MCF 10A (cell line): ENCODE data around the gene CCDC30. TPM values are rescaled to one million over a fixed set of nuclear protein-coding genes. Genes with fewer than 3 reads are reported as not detected.

Experiments used
- BruUV-seq: library from RNA; stranded (reverse); fragments of 400-500 nt; replicated peaks from 2 replicates; lab custom pipeline; 2021; lab: Mats Ljungman, UMichigan
- CTCF ChIA-PET: fragments of 300-600 bp; sonication (Branson Sonifier 250); formaldehyde crosslinking; extraction: SDS; loops from one replicate; lab custom pipeline; 2021; ENCODE audit warnings: antibody characterized with exemption, inconsistent platforms; lab: Yijun Ruan, JAX
- POLR2A ChIA-PET: fragments of 300-600, 350-650 bp; sonication (Branson Sonifier 250); formaldehyde crosslinking; extraction: SDS; loops from one replicate; lab custom pipeline; 2020; ENCODE audit warnings: antibody characterized with exemption, inconsistent platforms; lab: Yijun Ruan, JAX
- DNase-seq: peaks from one replicate; pipeline ENCODE4 v3.0.0-alpha.2; 2018; ENCODE audit not compliant: unreplicated experiment
- H3K27ac Mint-ChIP-seq: one replicate; pipeline ENCODE4 v1.8.0; 2022; ENCODE audit warnings: mild to moderate bottlenecking, low read depth, mixed read lengths; ENCODE audit not compliant: unreplicated experiment
- H3K27me3 Mint-ChIP-seq: one replicate; pipeline ENCODE4 v1.8.0; 2022; ENCODE audit warnings: mixed read lengths; ENCODE audit not compliant: insufficient read depth, unreplicated experiment
- H3K36me3 Mint-ChIP-seq: one replicate; pipeline ENCODE4 v1.8.0; 2022; ENCODE audit warnings: mild to moderate bottlenecking, moderate library complexity, mixed read lengths; ENCODE audit not compliant: insufficient read depth, unreplicated experiment
- H3K4me1 Mint-ChIP-seq: one replicate; pipeline ENCODE4 v1.8.0; 2022; ENCODE audit warnings: mixed read lengths; ENCODE audit not compliant: insufficient read depth, unreplicated experiment
- H3K4me3 Mint-ChIP-seq: one replicate; pipeline ENCODE4 v1.8.0; 2022; ENCODE audit warnings: mild to moderate bottlenecking, moderate library complexity, mixed read lengths; ENCODE audit not compliant: unreplicated experiment
- H3K9me3 Mint-ChIP-seq: one replicate; pipeline ENCODE4 v1.8.0; 2022; ENCODE audit warnings: mixed read lengths; ENCODE audit not compliant: unreplicated experiment
- intact Hi-C: fragments of 100-400 bp; cut with micrococcal nuclease; formaldehyde crosslinking; loops from 2 replicates; pipeline ENCODE4 v1.14.1; 2022
- total RNA-seq: library from RNA; stranded (reverse); gene quantifications from 2 replicates; pipeline ENCODE4 v1.2.3, GENCODE V29; 2022
- TF ChIP-seq, protein P1 (sequence below): fragments of 200-600 bp; IDR thresholded peaks from one replicate; pipeline ENCODE4 v1.8.0; 2022; ENCODE audit warnings: antibody characterized with exemption, mild to moderate bottlenecking; ENCODE audit not compliant: unreplicated experiment

Gene CCDC30
- total RNA-seq, 1 experiment from 2014 or later = 2.2 TPM

DNA sequence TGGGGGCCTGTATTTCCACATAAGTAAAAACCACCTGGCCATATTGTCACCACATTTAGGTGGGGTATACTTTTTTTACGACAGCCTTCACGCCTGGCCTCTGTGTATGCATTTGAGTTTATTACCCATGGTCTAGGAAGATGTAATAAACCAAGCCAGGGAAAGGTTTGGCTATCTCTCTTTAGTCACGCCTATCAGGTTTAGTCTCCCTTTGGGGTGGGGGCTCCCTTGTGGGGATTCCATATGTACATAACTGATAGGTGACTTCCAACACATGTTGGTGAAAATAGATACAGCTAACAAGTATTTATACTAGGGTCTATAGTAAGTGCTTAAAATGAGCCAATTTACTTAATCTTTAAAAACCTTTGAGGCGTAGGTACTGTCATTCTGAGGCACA lies 223.3 kb downstream of the CCDC30 start:
- CTCF ChIA-PET = interaction anchor here (0.7 to 1.1 kb wide), 3 partner anchors 19 to 82 kb away, joined by 3 to 5 read pairs (median 3); no protein-coding TSS in a partner anchor
- TF ChIP-seq, protein P1, sequence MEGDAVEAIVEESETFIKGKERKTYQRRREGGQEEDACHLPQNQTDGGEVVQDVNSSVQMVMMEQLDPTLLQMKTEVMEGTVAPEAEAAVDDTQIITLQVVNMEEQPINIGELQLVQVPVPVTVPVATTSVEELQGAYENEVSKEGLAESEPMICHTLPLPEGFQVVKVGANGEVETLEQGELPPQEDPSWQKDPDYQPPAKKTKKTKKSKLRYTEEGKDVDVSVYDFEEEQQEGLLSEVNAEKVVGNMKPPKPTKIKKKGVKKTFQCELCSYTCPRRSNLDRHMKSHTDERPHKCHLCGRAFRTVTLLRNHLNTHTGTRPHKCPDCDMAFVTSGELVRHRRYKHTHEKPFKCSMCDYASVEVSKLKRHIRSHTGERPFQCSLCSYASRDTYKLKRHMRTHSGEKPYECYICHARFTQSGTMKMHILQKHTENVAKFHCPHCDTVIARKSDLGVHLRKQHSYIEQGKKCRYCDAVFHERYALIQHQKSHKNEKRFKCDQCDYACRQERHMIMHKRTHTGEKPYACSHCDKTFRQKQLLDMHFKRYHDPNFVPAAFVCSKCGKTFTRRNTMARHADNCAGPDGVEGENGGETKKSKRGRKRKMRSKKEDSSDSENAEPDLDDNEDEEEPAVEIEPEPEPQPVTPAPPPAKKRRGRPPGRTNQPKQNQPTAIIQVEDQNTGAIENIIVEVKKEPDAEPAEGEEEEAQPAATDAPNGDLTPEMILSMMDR = no peak
- POLR2A ChIA-PET = interaction anchor here (0.6 to 2.3 kb wide), 7 partner anchors 11 to 214 kb away, joined by 3 to 7 read pairs (median 5); partner anchors contain the start of genes C1orf50, P3H1 and PPIH
- no TSS peak for BruUV-seq
- Mint-ChIP-seq H3K36me3 (peaks cover 57% of the 10 kb centered on the region), H3K9me3 (no peaks in the 10 kb centered on the region), H3K4me1 (peaks cover 44% of the 10 kb centered on the region), H3K4me3 (peak overlapping the region; percentile 16), H3K27me3 (no peaks in the 10 kb centered on the region), H3K27ac (no peak overlapping the region)
- intact Hi-C loops = loop anchor here (10.0 kb wide), 1 partner anchor 1192 kb away; no protein-coding TSS in a partner anchor
- no peak for DNase-seq

DNA sequence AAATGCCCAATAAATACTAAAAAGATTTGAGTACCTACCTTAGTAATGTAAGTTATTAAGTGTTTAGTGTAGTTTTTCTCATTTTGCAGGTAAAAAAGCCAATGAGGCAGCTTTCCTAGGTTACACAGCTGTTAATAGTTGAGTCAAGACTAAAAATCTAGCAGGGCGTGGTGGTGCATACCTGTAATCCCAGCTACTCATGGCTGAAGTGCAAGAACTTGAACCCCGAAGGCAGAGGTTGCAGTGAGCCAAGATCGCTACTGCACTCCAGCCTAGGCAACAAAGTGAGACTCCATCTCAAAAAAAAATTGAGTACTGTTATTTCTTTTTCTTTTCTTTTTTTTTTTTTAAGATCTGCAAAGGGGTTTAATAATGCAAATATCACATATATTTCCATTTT lies 226.8 kb downstream of the CCDC30 start:
- Mint-ChIP-seq H3K27ac (no peak overlapping the region), H3K27me3 (no peaks in the 10 kb centered on the region), H3K9me3 (no peaks in the 10 kb centered on the region), H3K4me1 (peaks cover 43% of the 10 kb centered on the region), H3K36me3 (peaks cover 60% of the 10 kb centered on the region), H3K4me3 (no peak overlapping the region)
- no TSS peak for BruUV-seq
- TF ChIP-seq, protein P1 = no peak
- POLR2A ChIA-PET = interaction anchor here (1.3 to 6.8 kb wide), 4 partner anchors 8 to 76 kb away, joined by 3 to 78 read pairs (median 6); partner anchors contain the start of gene YBX1
- CTCF ChIA-PET = interaction anchor here (0.9 to 1.8 kb wide), 2 partner anchors 16 to 32 kb away, joined by 4 to 5 read pairs; partner anchors contain the start of gene PPIH
- DNase-seq = peak; percentile 30
- intact Hi-C loops = loop anchor here (10.0 kb wide), 1 partner anchor 1195 kb away; no protein-coding TSS in a partner anchor

DNA sequence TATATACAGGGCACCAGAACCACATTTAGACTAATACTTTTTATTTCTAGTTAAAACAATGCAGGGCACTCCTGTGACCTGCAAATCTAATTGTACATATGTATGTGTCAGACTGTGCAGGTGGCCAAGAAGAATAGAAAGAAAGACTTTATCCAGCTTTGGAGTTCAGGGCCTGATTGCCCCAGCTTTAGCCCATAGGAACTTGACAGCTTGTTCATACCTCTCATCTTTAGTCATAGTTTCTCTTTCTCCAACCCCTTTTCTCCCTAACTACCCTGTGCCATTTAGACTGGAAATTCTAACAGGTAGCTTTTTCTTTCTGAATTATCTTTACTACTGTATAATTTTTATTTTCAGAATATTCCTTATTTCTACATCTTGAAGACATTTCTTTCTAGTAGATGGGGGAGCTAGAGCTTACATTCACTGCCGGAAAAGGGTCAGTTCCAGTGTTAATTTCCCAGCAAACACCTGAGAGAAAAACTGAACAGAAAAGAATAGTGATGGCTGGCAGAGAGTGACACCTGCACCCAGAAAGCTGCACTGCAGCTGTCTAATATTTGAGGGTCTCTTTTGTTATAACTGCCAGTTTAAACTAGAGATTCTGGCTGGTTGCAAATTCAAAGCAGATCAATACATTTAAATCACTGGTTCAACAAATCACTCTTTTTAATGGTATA lies 227.5 kb downstream of the CCDC30 start:
- no peaks in the 10 kb centered on the region for H3K27me3 Mint-ChIP-seq
- peaks cover 60% of the 10 kb centered on the region for H3K36me3 Mint-ChIP-seq
- CTCF ChIA-PET = interaction anchor here (0.6 to 1.6 kb wide), 5 partner anchors 9 to 1215 kb away, joined by 3 to 7 read pairs (median 4); partner anchors contain the start of gene YBX1
- no peaks in the 10 kb centered on the region for H3K9me3 Mint-ChIP-seq
- BruUV-seq = no TSS peak
- peaks cover 37% of the 10 kb centered on the region for H3K4me1 Mint-ChIP-seq
- intact Hi-C loops = no loop called here
- H3K27ac Mint-ChIP-seq = peak overlapping the region; percentile 61
- peak; percentile 23 for DNase-seq
- H3K4me3 Mint-ChIP-seq = no peak overlapping the region
- POLR2A ChIA-PET = interaction anchor here (0.8 to 6.8 kb wide), 5 partner anchors 9 to 77 kb away, joined by 3 to 78 read pairs (median 4); partner anchors contain the start of gene YBX1
- TF ChIP-seq, protein P1 = no peak

DNA sequence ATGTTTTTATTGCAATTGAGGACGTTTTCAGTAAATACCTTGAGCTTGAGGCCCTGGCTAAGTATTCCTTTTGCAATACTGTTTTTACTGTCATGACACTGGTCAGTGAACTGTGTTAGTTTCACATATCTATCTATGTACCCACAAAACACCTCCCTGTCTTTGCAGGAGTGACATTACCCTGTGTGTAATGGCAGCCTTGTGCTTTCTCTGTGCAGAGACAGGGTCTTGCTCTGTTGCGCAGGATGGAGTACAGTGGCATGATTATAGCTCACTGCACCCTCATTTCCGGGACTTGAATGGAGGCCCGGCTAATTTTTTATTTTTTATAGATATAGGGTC lies 228.0 kb downstream of the CCDC30 start:
- Mint-ChIP-seq H3K9me3 (no peaks in the 10 kb centered on the region), H3K27ac (no peak overlapping the region), H3K27me3 (no peaks in the 10 kb centered on the region), H3K4me3 (no peak overlapping the region), H3K36me3 (peaks cover 62% of the 10 kb centered on the region), H3K4me1 (peaks cover 36% of the 10 kb centered on the region)
- TF ChIP-seq, protein P1 = no peak
- CTCF ChIA-PET = interaction anchor here (0.5 to 1.6 kb wide), 8 partner anchors 9 to 355 kb away, joined by 3 to 7 read pairs (median 4); partner anchors contain the start of gene YBX1
- no TSS peak for BruUV-seq
- intact Hi-C loops = no loop called here
- no peak for DNase-seq
- POLR2A ChIA-PET = interaction anchor here (0.8 to 6.8 kb wide), 3 partner anchors 10 to 77 kb away, joined by 3 to 78 read pairs (median 4); partner anchors contain the start of gene YBX1
